B cell (primary cell): Measurements from ENCODE around the gene DRD1. TPM values are rescaled to one million over a fixed set of nuclear protein-coding genes. Genes with fewer than 3 reads are reported as not detected.
"Not testable (repeated sequence)": the region's sequence is repeated elsewhere in the genome, so short reads cannot be mapped to it uniquely, and the experiment has no call there.

Experiments used
- ATAC-seq: fragments of 200-7000 bp; cut with Tn5 transposase; one replicate; pipeline ENCODE4 v1.10.0; 2021; ENCODE audit warnings: low read depth, mild to moderate bottlenecking, moderate number of reproducible peaks, moderate library complexity
- CTCF ChIA-PET: fragments of 350-600 bp; sonication (Branson Sonifier 250); formaldehyde crosslinking; loops from one replicate; lab custom pipeline; 2021; ENCODE audit warnings: antibody characterized with exemption, inconsistent platforms; lab: Charles Lee
- POLR2A ChIA-PET: fragments of 350-600 bp; sonication (Branson Sonifier 250); formaldehyde crosslinking; loops from one replicate; lab custom pipeline; 2021; ENCODE audit warnings: antibody characterized with exemption; lab: Charles Lee
- DNase-seq: peaks from one replicate; pipeline ENCODE4 v3.0.0; 2013
- H2AFZ ChIP-seq: 2 replicates; pipeline ENCODE4 v1.6.1; 2012; ENCODE audit warnings: mild to moderate bottlenecking, low read depth, low read length; ENCODE audit not compliant: insufficient read depth, poor library complexity, severe bottlenecking
- H3K27ac ChIP-seq, 2 donors: 1 replicate in 1 of 2; 2 replicates in 1 of 2; pipeline ENCODE4 v1.5.1; 2012 to 2013; ENCODE audit warnings: low read length in 2 of 2, mild to moderate bottlenecking in 2 of 2, moderate library complexity in 1 of 2
- H3K27me3 ChIP-seq, 4 experiments: fragments of 200-600 bp in 1 of 4; sonication (generic) in 1 of 4; replicated peaks in 1 of 4; 1 replicate in 2 of 4; 2 replicates in 2 of 4; pipeline versions ENCODE4 v1.6.1 to v1.7.0; 2013 to 2016; ENCODE audit warnings: low read length in 3 of 4, mild to moderate bottlenecking in 2 of 4, mixed read lengths in 1 of 4, moderate library complexity in 1 of 4; ENCODE audit not compliant: insufficient read depth in 4 of 4, control insufficient read depth in 3 of 4; ENCODE audit errors: control extremely low read depth in 1 of 4
- H3K36me3 ChIP-seq, 2 experiments: replicated peaks in 1 of 2; 1 replicate in 1 of 2; 2 replicates in 1 of 2; pipeline versions ENCODE4 v1.6.1 to v1.7.1; 2013; ENCODE audit warnings: low read length in 1 of 2; ENCODE audit not compliant: insufficient read depth in 2 of 2, control insufficient read depth in 1 of 2; ENCODE audit errors: control extremely low read depth in 1 of 2, extremely low read depth in 1 of 2
- H3K4me1 ChIP-seq, 2 donors: fragments of 200-600 bp in 1 of 2; sonication (generic) in 1 of 2; 1 replicate in 1 of 2; 2 replicates in 1 of 2; pipeline versions ENCODE4 v1.5.1 to v1.6.1; 2013 to 2017; ENCODE audit warnings: low read length in 2 of 2; ENCODE audit not compliant: control insufficient read depth in 2 of 2, insufficient read depth in 2 of 2
- H3K4me2 ChIP-seq: replicated peaks from 2 replicates; pipeline ENCODE3; 2012; ENCODE audit warnings: mild to moderate bottlenecking, low read depth, low read length; ENCODE audit not compliant: poor library complexity, severe bottlenecking
- H3K4me3 ChIP-seq, 5 experiments: fragments of 200-600 bp in 1 of 5; sonication (generic) in 1 of 5; 1 replicate in 3 of 5; 2 replicates in 2 of 5; pipeline versions ENCODE4 v1.5.1 to v1.7.0; 2011 to 2016; ENCODE audit warnings: low read length in 4 of 5, mild to moderate bottlenecking in 4 of 5, low read depth in 2 of 5, control low read depth in 1 of 5, moderate library complexity in 1 of 5; ENCODE audit not compliant: insufficient read depth in 1 of 5; ENCODE audit errors: control extremely low read depth in 1 of 5, extremely low read depth in 1 of 5
- H3K79me2 ChIP-seq: fragments of 200-600 bp; sonication (generic); one replicate; pipeline ENCODE4 v1.6.0; 2016; ENCODE audit warnings: low read length; ENCODE audit not compliant: control insufficient read depth, insufficient read depth
- H3K9ac ChIP-seq: fragments of 200-600 bp; sonication (generic); 2 replicates; pipeline ENCODE4 v1.6.1; 2017; ENCODE audit warnings: mild to moderate bottlenecking, low read length, moderate library complexity
- H3K9me3 ChIP-seq, 3 donors: one replicate each; pipeline versions ENCODE4 v1.6.1 to v1.7.1; 2013; ENCODE audit warnings: low read length in 2 of 3; ENCODE audit not compliant: control insufficient read depth in 2 of 3, insufficient read depth in 1 of 3; ENCODE audit errors: control extremely low read depth in 1 of 3
- H4K20me1 ChIP-seq: 2 replicates; pipeline ENCODE4 v1.6.0; 2012; ENCODE audit warnings: mild to moderate bottlenecking, low read length; ENCODE audit not compliant: insufficient read depth, control insufficient read depth, poor library complexity, severe bottlenecking
- H3K27ac Mint-ChIP-seq: one replicate; pipeline ENCODE4 v1.8.0; 2021; ENCODE audit warnings: mixed read lengths
- H3K27me3 Mint-ChIP-seq: one replicate; pipeline ENCODE4 v1.8.0; 2021; ENCODE audit warnings: mixed read lengths
- H3K4me1 Mint-ChIP-seq: one replicate; pipeline ENCODE4 v1.8.0; 2021; ENCODE audit warnings: mixed read lengths
- H3K4me3 Mint-ChIP-seq: one replicate; pipeline ENCODE4 v1.8.0; 2021; ENCODE audit warnings: mixed read lengths
- H3K9me3 Mint-ChIP-seq: one replicate; pipeline ENCODE4 v1.8.0; 2022; ENCODE audit warnings: mixed read lengths; ENCODE audit not compliant: insufficient read depth
- EZH2 ChIP-seq: IDR thresholded peaks from 2 replicates; pipeline ENCODE4 v1.6.1; 2012; ENCODE audit warnings: borderline replicate concordance, low read depth, mild to moderate bottlenecking, moderate library complexity, low read length; ENCODE audit not compliant: insufficient read depth, poor library complexity, severe bottlenecking
- WGBS: methylation state at CpG from one replicate; pipeline ENCODE4 v1.1.5; 2013; ENCODE audit warnings: missing lambda C conversion rate; ENCODE audit not compliant: insufficient coverage; 5-methylcytosine and 5-hydroxymethylcytosine counted together
- intact Hi-C: fragments of 100-400 bp; cut with micrococcal nuclease; formaldehyde crosslinking; loops from one replicate; pipeline ENCODE4 v1.10.0; 2022
- polyA plus RNA-seq: library from polyadenylated mRNA; depleted of rRNA; stranded (reverse); fragments of >200 nt; gene quantifications from 2 replicates; pipeline ENCODE4 v1.2.3, GENCODE V29; 2012
- total RNA-seq, 2 donors: library from RNA; stranded (reverse); fragments of 120-200 nt in 1 of 2; gene quantifications; 1 replicate in 1 of 2; 2 replicates in 1 of 2; pipeline versions ENCODE4 v1.2.3 to v1.2.4, GENCODE V29; 2013 to 2022
- TF ChIP-seq, protein P1 (sequence below): fragments of 200-600 bp; IDR thresholded peaks from one replicate; pipeline ENCODE4 v1.8.0; 2022; ENCODE audit warnings: antibody characterized with exemption, mild to moderate bottlenecking

The DRD1 gene
- total and polyA plus RNA-seq, 2 donors (not counting 1 experiment from before 2014, with no cell fraction given) = not detected

DNA sequence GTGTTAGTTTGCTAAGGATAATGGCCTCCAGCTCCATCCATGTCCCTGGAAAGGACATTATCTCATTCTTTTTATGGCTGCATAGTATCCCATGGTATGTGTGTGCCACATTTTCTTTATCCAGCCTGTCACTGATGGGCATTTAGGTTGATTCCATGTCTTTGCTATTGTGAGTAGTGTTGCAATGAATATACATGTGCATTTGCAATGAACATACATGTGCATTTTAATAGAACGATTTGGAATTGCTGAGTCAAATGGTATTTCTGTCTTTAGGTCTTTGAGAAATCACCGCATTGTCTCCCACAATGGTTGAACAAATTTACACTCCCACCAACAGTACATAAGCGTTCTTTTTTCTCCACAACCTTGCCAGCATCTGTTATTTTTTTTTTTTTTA lies 37.7 kb downstream of the DRD1 start:
- Histone ChIP-seq H3K27ac (no peak overlapping the region), H3K36me3 (no peaks in the 10 kb centered on the region), H3K9me3 (no peaks in the 10 kb centered on the region), H4K20me1 (no peaks in the 10 kb centered on the region), H2AFZ (no peak overlapping the region), H3K4me1 (no peaks in the 10 kb centered on the region), H3K79me2 (no peaks in the 10 kb centered on the region), H3K9ac (no peak overlapping the region), H3K27me3 (no peaks in the 10 kb centered on the region), H3K4me2 (no peak overlapping the region), H3K4me3 (no peak overlapping the region)
- H3K4me3 Mint-ChIP-seq = no peak overlapping the region
- no CpG with 5 or more reads among the region's 3 CpGs for WGBS
- ChIA-PET CTCF (no interaction called here), POLR2A (no interaction called here)
- DNase-seq (no peak), ATAC-seq (no peak)
- intact Hi-C loops = no loop called here
- no peak for TF ChIP-seq EZH2
- TF ChIP-seq, protein P1, sequence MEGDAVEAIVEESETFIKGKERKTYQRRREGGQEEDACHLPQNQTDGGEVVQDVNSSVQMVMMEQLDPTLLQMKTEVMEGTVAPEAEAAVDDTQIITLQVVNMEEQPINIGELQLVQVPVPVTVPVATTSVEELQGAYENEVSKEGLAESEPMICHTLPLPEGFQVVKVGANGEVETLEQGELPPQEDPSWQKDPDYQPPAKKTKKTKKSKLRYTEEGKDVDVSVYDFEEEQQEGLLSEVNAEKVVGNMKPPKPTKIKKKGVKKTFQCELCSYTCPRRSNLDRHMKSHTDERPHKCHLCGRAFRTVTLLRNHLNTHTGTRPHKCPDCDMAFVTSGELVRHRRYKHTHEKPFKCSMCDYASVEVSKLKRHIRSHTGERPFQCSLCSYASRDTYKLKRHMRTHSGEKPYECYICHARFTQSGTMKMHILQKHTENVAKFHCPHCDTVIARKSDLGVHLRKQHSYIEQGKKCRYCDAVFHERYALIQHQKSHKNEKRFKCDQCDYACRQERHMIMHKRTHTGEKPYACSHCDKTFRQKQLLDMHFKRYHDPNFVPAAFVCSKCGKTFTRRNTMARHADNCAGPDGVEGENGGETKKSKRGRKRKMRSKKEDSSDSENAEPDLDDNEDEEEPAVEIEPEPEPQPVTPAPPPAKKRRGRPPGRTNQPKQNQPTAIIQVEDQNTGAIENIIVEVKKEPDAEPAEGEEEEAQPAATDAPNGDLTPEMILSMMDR = no peak
- H3K9me3 Mint-ChIP-seq = peaks cover 4% of the 10 kb centered on the region
- H3K27me3 Mint-ChIP-seq = peaks cover 11% of the 10 kb centered on the region
- no peak overlapping the region for H3K27ac Mint-ChIP-seq
- H3K4me1 Mint-ChIP-seq = no peaks in the 10 kb centered on the region

DNA sequence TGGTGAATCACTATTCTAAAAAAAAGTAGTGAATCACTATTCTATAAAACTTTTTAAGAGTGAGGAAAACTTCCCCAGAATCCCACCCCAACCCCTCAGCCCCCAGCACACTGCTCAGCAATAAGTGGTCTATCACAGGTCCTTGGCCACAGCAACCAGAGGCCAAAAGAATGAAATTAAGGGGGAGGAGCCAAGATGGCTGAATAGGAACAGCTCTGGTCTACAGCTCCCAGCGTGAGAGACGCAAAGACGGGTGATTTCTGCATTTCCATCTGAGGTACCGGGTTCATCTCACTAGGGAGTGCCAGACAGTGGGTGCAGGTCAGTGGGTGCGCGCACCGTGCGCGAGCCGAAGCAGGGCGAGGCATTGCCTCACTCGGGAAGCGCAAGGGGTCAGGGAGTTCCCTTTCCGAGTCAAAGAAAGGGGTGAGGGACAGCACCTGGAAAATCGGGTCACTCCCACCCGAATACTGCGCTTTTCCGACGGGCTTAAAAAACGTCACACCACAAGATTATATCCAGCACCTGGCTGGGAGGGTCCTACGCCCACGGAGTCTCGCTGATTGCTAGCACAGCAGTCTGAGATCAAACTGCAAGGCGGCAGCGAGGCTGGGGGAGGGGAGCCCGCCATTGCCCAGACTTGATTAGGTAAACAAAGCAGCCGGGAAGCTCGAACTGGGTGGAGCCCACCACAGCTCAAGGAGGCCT lies 46.2 kb downstream of the DRD1 start:
- ATAC-seq, H4K20me1 ChIP-seq, H3K4me1 Mint-ChIP-seq, H3K9me3 ChIP-seq, H3K27ac ChIP-seq, DNase-seq, CTCF ChIA-PET, H3K4me3 ChIP-seq, H3K9me3 Mint-ChIP-seq, H3K4me2 ChIP-seq, intact Hi-C loops, H3K9ac ChIP-seq, H3K4me1 ChIP-seq, H3K79me2 ChIP-seq, H3K36me3 ChIP-seq, H3K4me3 Mint-ChIP-seq, POLR2A ChIA-PET, H3K27ac Mint-ChIP-seq, H3K27me3 ChIP-seq, H2AFZ ChIP-seq: not testable (repeated sequence)
- H3K27me3 Mint-ChIP-seq = peaks cover 17% of the 10 kb centered on the region
- WGBS = 88% methylated on average over 5 of the region's 28 CpGs

DNA sequence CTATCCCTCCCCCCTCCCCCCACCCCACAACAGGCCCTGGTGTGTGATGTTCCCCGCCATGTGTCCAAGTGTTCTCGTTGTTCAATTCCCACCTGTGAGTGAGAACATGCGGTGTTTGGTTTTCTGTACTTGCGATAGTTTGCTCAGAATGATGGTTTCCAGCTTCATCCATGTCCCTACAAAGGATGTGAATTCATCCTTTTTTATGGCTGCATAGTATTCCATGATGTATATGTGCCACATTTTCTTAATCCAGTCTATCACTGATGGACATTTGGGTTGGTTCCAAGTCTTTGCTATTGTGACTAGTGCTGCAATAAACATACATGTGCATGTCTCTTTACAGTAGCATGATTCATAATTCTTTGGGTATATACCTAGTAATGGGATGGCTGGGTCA lies 48.6 kb downstream of the DRD1 start:
- H3K27ac ChIP-seq, CTCF ChIA-PET, DNase-seq, H3K9ac ChIP-seq, H2AFZ ChIP-seq, H3K9me3 ChIP-seq, H4K20me1 ChIP-seq, H3K4me1 Mint-ChIP-seq, H3K27me3 ChIP-seq, H3K79me2 ChIP-seq, POLR2A ChIA-PET, ATAC-seq, H3K4me3 ChIP-seq, intact Hi-C loops, H3K27ac Mint-ChIP-seq, H3K4me1 ChIP-seq, H3K4me3 Mint-ChIP-seq, H3K9me3 Mint-ChIP-seq, H3K4me2 ChIP-seq, H3K36me3 ChIP-seq: not testable (repeated sequence)
- H3K27me3 Mint-ChIP-seq = peaks cover 17% of the 10 kb centered on the region
- no CpG with 5 or more reads among the region's 4 CpGs for WGBS
